Stimulated activated CD8-positive, alpha-beta memory T cell treated with anti-CD3 and anti-CD28 coated beads, Interleukin-12 subunit alpha, Interleukin-12 subunit beta, amount 100 ng/mL, for 24 hours (primary cell): Measurements from ENCODE around the gene APBB2.

Experiments used
- DNase-seq: peaks from one replicate; pipeline ENCODE4 v3.0.0-alpha.2; 2020; ENCODE audit errors: extremely low read depth

APBB2 gene

GRCh38 chr4:41189076-41189475 is 25.3 kb downstream of the APBB2 start:
- no peak for DNase-seq

- DNase-seq, result no peak
Measured at GRCh38 chr4:41185614-41186592, 28.4 kb downstream of the APBB2 start.

- DNase-seq, result no peak
Measured at GRCh38 chr4:41184009-41184408, 30.3 kb downstream of the APBB2 start.

- DNase-seq, result no peak
Measured at GRCh38 chr4:41183021-41183553, 31.3 kb downstream of the APBB2 start.

- no peak for DNase-seq
Measured at GRCh38 chr4:41181037-41181436, 33.3 kb downstream of the APBB2 start.

- DNase-seq, result no peak
Measured at GRCh38 chr4:41179498-41180195, 34.7 kb downstream of the APBB2 start.

- no peak for DNase-seq
Measured at GRCh38 chr4:41178372-41179370, 35.7 kb downstream of the APBB2 start.

- DNase-seq, result no peak
Measured at GRCh38 chr4:41177016-41177415, 37.3 kb downstream of the APBB2 start.

- DNase-seq, result no peak
Measured at GRCh38 chr4:41176340-41176739, 38.0 kb downstream of the APBB2 start.

GRCh38 chr4:41175794-41176193 is 38.5 kb downstream of the APBB2 start:
- no peak for DNase-seq

- no peak for DNase-seq
Measured at GRCh38 chr4:41174444-41174843, 39.9 kb downstream of the APBB2 start.

GRCh38 chr4:41172786-41173185 is 41.6 kb downstream of the APBB2 start:
- DNase-seq, result no peak

GRCh38 chr4:41169256-41169800 is 45.0 kb downstream of the APBB2 start:
- DNase-seq, result no peak

GRCh38 chr4:41167191-41167590 is 47.2 kb downstream of the APBB2 start:
- DNase-seq, result no peak

- no peak for DNase-seq
Measured at GRCh38 chr4:41164405-41164804, 49.9 kb downstream of the APBB2 start.

- no peak for DNase-seq
Measured at GRCh38 chr4:41161355-41161754, 53.0 kb downstream of the APBB2 start.

GRCh38 chr4:41160856-41161255 is 53.5 kb downstream of the APBB2 start:
- DNase-seq, result no peak

- DNase-seq, result no peak
Measured at GRCh38 chr4:41160012-41160789, 54.1 kb downstream of the APBB2 start.

GRCh38 chr4:41158756-41159155 is 55.6 kb downstream of the APBB2 start:
- no peak for DNase-seq

GRCh38 chr4:41158274-41158673 is 56.1 kb downstream of the APBB2 start:
- DNase-seq, result no peak
